ENCODE measurements around the gene C20orf144. TPM values are rescaled to one million over a fixed set of nuclear protein-coding genes. Genes with fewer than 3 reads are reported as not detected.

Gene C20orf144
- total and polyA plus RNA-seq, 9 of the 15 experiments (the other 6 are each of a cell fraction or from before 2014, with no cell fraction given) = 0.04 to 0.23 (median 0.11) TPM; not detected in 2

GRCh38 chr20:33653218-33653899 lies 8.8 kb upstream of the C20orf144 start (continued):
- TF ChIP-seq GTF2F1 (IDR thresholded peaks at IDR 0.05; ENCODE audit: low read depth, low read length) = no peak
- TF ChIP-seq ELF1 (tag; IDR thresholded peaks at IDR 0.05) = no peak
- no peak for TF ChIP-seq CBX8 (IDR thresholded peaks at IDR 0.05; ENCODE audit: borderline replicate concordance, extremely low read depth, low read depth, low read length, poor library complexity, severe bottlenecking)
- no peak for TF ChIP-seq ZFP36 (IDR thresholded peaks at IDR 0.05; ENCODE audit: low read depth, low read length, partially characterized antibody)
- TF ChIP-seq ZNF668 (CRISPR knock-in tag; IDR thresholded peaks at IDR 0.05) = no peak
- no peak for TF ChIP-seq ZNF444 (CRISPR knock-in tag; IDR thresholded peaks at IDR 0.05)
- no peak for TF ChIP-seq PTBP1 (IDR thresholded peaks at IDR 0.05; ENCODE audit: low read depth, low read length)
- TF ChIP-seq KAT7 (CRISPR knock-in tag; IDR thresholded peaks at IDR 0.05; ENCODE audit: borderline replicate concordance) = no peak
- 0 out of 2 replicates have a peak, but pooled peaks have one; percentile 4 for TF ChIP-seq THAP12 (CRISPR knock-in tag; IDR thresholded peaks at IDR 0.05)
- no peak for TF ChIP-seq ELF4 (CRISPR knock-in tag; IDR thresholded peaks at IDR 0.05)
- no peak for TF ChIP-seq ZNF23 (CRISPR knock-in tag; IDR thresholded peaks at IDR 0.05)
- no peak for TF ChIP-seq MITF (IDR thresholded peaks at IDR 0.05)
- no peak for TF ChIP-seq ZNF696 (CRISPR knock-in tag; conservative IDR thresholded peaks at IDR 0.05)
- no peak for TF ChIP-seq MEF2D (tag; conservative IDR thresholded peaks at IDR 0.05; ENCODE audit: low read depth)
- no peak for TF ChIP-seq ZBTB34 (CRISPR knock-in tag; IDR thresholded peaks at IDR 0.05)
- no peak for TF ChIP-seq HMG20A (CRISPR knock-in tag; conservative IDR thresholded peaks at IDR 0.05)
- no peak for TF ChIP-seq SNAPC5 (CRISPR knock-in tag; IDR thresholded peaks at IDR 0.05)
- no peak for TF ChIP-seq ZNF324 (CRISPR knock-in tag; IDR thresholded peaks at IDR 0.05)
- TF ChIP-seq ZKSCAN3 (CRISPR knock-in tag; IDR thresholded peaks at IDR 0.05) = no peak
- no peak for TF ChIP-seq ZFP30 (CRISPR knock-in tag; IDR thresholded peaks at IDR 0.05; ENCODE audit: borderline replicate concordance)
- TF ChIP-seq RBM34 (IDR thresholded peaks at IDR 0.05; ENCODE audit: borderline replicate concordance, insufficient read depth, low read length) = no peak
- TF ChIP-seq YBX1 (IDR thresholded peaks at IDR 0.05) = no peak
- TF ChIP-seq NBN (IDR thresholded peaks at IDR 0.05; ENCODE audit: low read depth) = no peak
- TF ChIP-seq POLR2AphosphoS2 (IDR thresholded peaks at IDR 0.05; ENCODE audit: low read length) = peak; percentile 76; the same call in 1 of the 2 replicates
- TF ChIP-seq HDAC2 (IDR thresholded peaks at IDR 0.05) = no peak
- 0 out of 2 replicates have a peak, but pooled peaks have one; percentile 14 for TF ChIP-seq SOX6 (IDR thresholded peaks at IDR 0.05)
- peak; percentile 53 for TF ChIP-seq POLR2A (conservative IDR thresholded peaks at IDR 0.05)

All from K562 (cell line).